ENCODE data around the gene SLC5A9.

GRCh38 chr1:48250572-48250971 is 28.1 kb downstream of the SLC5A9 start:
- TF ChIP-seq CTCF (IDR thresholded peaks at IDR 0.05) (no peak), ZFX (IDR thresholded peaks at IDR 0.05; ENCODE audit: borderline replicate concordance) (no peak)

Data from 22Rv1 (cell line).